Ishikawa (cell line): Measurements from ENCODE around the gene CARS1.

ENCODE experiments used
- CEBPB ChIP-seq: IDR thresholded peaks from 2 replicates; pipeline ENCODE4 v1.6.1; 2012
- CREB1 ChIP-seq: IDR thresholded peaks from 2 replicates; pipeline ENCODE4 v1.6.1; 2012; ENCODE audit warnings: low read depth
- EGR1 ChIP-seq: IDR thresholded peaks from 2 replicates; pipeline ENCODE4 v1.6.1; 2012
- EP300 ChIP-seq: IDR thresholded peaks from 2 replicates; pipeline ENCODE4 v1.6.1; 2012; ENCODE audit warnings: borderline replicate concordance
- FOXM1 ChIP-seq: IDR thresholded peaks from 2 replicates; pipeline ENCODE4 v1.6.1; 2012; ENCODE audit warnings: low read depth, borderline replicate concordance
- NFIC ChIP-seq: IDR thresholded peaks from 2 replicates; pipeline ENCODE4 v1.6.1; 2012
- RAD21 ChIP-seq: IDR thresholded peaks from 2 replicates; pipeline ENCODE4 v1.6.1; 2012; ENCODE audit warnings: low read depth
- REST ChIP-seq: IDR thresholded peaks from 2 replicates; pipeline ENCODE4 v1.6.1; 2012; ENCODE audit warnings: low read depth, mild to moderate bottlenecking
- TAF1 ChIP-seq: IDR thresholded peaks from 2 replicates; pipeline ENCODE4 v1.6.1; 2012; ENCODE audit warnings: low read depth, mild to moderate bottlenecking
- TCF12 ChIP-seq: IDR thresholded peaks from 2 replicates; pipeline ENCODE4 v1.6.1; 2012; ENCODE audit warnings: low read depth
- TEAD4 ChIP-seq: IDR thresholded peaks from 2 replicates; pipeline ENCODE4 v1.6.1; 2012
- USF1 ChIP-seq: IDR thresholded peaks from 2 replicates; pipeline ENCODE4 v1.6.1; 2012
- YY1 ChIP-seq: IDR thresholded peaks from 2 replicates; pipeline ENCODE4 v1.6.1; 2012; ENCODE audit warnings: low read depth
- ZBTB7A ChIP-seq: IDR thresholded peaks from 2 replicates; pipeline ENCODE4 v1.6.1; 2012; ENCODE audit warnings: low read depth
- TF ChIP-seq, protein P1 (sequence below): IDR thresholded peaks from 2 replicates; pipeline ENCODE4 v1.6.1; 2012

The CARS1 gene

DNA sequence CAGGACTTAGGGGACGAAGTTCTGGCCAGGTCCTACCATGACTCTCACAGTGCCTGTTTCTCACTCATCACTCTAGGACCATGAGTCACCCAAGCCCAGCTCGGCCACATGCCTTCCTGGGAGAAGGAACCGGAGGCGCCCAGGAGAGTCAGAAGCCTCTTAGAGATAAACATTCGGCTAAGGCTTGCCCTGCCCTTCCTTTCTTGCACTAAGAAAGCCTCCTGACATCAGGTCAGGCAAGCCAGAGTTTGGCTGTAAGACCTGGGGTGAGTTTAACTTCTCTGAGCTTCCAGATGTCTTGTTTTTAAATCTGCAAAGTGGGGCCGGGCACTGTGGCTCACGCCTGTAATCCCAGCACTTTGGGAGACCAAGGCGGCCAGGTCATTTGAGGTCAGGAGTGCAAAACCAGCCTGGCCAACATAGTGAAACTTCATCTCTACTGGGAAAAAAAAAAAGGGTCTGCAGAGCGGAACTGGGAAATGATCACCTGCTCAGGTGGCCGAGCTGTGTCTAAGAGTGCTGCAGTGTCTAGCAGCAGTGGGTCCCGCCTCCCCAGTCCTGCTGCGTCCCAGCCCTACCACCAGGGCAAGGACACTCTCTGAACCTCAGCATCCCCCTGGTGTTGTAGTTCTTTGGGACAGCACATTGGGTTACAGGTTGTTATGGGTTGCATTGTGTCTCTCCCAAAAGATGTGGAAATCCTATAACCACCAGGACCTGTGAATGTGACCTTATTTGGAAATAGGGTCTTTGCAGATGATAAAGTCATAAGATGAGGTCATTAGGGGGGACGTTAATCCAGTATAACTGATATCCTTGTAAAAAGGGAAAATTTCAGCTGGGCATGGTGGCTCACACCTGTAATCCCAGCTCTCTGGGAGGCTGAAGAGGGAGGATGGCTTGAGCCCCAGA, 1.8 kb upstream of the CARS1 start:
- no peak for TF ChIP-seq TEAD4
- no peak for TF ChIP-seq REST
- TF ChIP-seq EP300 = no peak
- TF ChIP-seq USF1 = no peak
- TF ChIP-seq TAF1 = no peak
- no peak for TF ChIP-seq RAD21
- no peak for TF ChIP-seq CREB1
- TF ChIP-seq, protein P1, sequence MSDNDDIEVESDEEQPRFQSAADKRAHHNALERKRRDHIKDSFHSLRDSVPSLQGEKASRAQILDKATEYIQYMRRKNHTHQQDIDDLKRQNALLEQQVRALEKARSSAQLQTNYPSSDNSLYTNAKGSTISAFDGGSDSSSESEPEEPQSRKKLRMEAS = no peak
- TF ChIP-seq CEBPB = no peak
- no peak for TF ChIP-seq FOXM1

GRCh38 chr11:3056296-3057068, 741 bp downstream of the CARS1 start:
- TF ChIP-seq EP300 = no peak
- TF ChIP-seq TAF1 = no peak
- no peak for TF ChIP-seq YY1

DNA sequence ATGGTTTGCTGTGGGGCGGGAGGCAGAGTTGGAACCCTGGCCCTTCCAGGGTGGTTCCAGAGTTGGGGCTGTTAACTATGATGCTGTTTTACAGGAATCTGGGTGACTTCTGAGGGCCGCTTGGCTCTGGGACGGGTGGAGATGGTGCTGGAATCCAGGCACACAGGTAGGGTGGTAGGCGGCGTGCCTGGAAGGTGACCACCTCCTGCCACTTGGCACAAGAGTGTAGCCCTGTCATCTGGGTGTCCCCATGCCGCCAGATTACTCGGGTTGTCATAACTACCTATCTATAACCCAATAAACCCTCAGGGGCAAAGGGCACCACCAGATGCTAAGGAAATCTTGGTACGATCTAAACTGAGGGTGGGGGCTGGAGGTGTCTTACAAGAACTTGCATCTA, 1.3 kb downstream of the CARS1 start:
- TF ChIP-seq NFIC (no peak), USF1 (no peak), EP300 (no peak), TEAD4 (no peak), FOXM1 (no peak), CREB1 (no peak), ZBTB7A (no peak), REST (no peak), RAD21 (no peak), TCF12 (no peak), EGR1 (no peak), CEBPB (no peak), YY1 (no peak), TAF1 (no peak)
- TF ChIP-seq, protein P1 = no peak

DNA sequence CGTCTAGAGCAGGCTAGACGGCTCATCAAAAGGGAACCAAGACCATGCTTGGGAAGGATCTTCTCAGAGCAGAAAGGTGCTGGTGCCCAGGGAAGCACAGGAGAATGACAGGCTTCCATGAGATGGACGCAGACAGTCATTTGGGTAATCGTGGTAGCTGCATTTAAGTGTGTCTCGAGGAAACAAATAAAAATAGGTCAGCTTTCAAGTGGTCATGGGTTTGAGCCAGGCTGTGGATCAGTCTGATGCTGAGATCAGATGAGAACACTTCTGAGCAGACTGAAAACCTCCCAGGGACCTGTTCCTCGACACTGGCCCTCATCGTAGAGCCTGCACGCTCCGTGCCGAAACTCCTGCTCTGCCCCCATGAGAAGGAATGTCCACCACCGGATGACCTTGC, 4.7 kb downstream of the CARS1 start:
- TF ChIP-seq CREB1 = no peak
- TF ChIP-seq NFIC = no peak
- TF ChIP-seq TCF12 = no peak
- no peak for TF ChIP-seq REST
- no peak for TF ChIP-seq RAD21
- TF ChIP-seq TAF1 = no peak
- no peak for TF ChIP-seq EGR1
- TF ChIP-seq EP300 = no peak
- no peak for TF ChIP-seq USF1
- no peak for TF ChIP-seq FOXM1
- no peak for TF ChIP-seq YY1
- no peak for TF ChIP-seq ZBTB7A
- TF ChIP-seq CEBPB = no peak
- TF ChIP-seq, protein P1 = no peak
- TF ChIP-seq TEAD4 = no peak
